GM12801 (cell line): ENCODE measurements around the gene LSS.

Experiments used
- CTCF ChIP-seq: IDR thresholded peaks from one replicate; pipeline ENCODE4 v1.5.1; 2011; ENCODE audit warnings: control low read depth; ENCODE audit not compliant: insufficient read length; ENCODE audit errors: extremely low read depth

Gene LSS

DNA sequence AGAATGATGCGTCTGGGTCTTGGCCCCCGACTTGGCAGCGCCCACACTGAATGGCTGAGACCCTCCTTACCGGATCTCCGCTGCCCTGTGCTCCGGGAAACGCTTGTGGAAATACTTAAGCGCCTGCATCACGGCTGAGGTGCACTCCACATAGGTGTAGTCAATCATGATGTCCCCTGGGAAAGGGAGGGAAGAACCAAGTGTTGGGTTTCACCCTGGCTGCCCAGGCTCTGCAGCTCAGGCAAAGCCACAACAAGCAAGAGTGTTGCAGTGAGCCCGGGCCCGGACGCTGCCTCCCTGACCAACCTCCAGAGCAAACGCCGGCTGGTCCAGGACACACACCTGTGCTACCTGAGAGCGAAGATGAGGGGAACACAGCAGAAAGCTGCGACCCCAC, 22.8 kb downstream of the LSS start:
- no peak for TF ChIP-seq CTCF

- TF ChIP-seq CTCF, result no peak
Measured at GRCh38 chr21:46205166-46205565, 23.4 kb downstream of the LSS start.

GRCh38 chr21:46203203-46203600, 25.4 kb downstream of the LSS start:
- no peak for TF ChIP-seq CTCF

GRCh38 chr21:46202592-46203202, 25.9 kb downstream of the LSS start:
- TF ChIP-seq CTCF, result no peak

DNA sequence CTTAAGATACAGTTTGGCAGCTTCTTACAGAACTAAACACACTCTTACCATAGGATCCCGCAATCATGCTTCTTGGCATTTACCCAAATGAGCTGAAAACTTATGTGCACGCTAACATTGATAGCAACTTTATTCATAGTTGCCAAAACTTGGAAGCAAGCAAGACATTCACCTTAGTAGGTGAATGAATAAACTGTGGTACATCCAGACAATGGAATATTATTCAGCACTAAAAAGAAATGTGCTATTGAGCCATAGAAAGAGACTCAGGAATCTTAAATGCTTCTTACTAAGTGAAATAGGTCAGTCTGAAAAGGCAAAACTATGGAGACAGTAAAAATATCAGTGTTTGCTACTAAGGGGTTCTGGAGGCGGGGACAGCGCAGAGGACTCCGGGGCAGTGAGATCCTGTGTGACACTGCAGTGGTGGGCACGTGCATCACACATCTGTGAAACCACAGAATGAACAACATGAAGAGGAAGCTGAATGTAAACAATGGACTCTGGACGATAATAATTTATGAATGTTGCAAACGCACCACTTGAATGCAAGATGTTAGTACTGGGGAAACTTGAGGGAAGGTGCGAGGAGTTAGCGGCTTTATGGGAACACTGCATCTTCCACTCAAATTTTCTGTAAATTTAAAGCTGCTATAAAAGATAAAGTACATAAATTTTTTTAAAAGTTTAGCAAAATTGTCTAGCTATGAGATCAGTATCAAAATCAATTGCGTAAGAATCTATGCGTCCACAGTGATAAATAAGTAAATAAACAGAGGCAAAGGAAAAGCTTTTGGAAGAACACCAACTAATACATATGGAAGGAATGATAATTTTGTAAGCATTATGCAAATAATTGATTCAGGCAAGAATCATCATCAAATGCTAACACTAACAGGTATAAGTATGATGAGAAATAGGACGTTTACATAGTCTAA, 28.9 kb downstream of the LSS start:
- no peak for TF ChIP-seq CTCF

DNA sequence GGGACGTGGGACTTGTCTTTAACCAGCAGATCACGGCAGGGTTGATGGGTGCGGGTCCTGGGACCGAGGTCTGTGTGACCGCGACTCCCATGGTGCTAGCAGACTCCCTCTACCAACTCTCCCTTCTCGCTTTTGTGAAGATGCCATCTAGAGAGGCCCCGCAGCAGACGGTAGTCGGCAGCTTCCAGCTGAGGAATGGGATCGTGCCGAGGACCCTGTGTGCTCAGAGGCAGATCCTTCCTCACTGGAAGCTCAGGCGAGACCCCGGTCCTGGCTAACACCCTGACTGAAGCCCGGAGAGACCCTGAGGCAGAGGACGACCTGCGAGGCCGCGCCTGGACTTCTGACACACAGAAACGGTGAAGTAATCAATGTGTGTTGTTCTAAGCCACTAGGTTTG, 31.8 kb downstream of the LSS start:
- no peak for TF ChIP-seq CTCF

DNA sequence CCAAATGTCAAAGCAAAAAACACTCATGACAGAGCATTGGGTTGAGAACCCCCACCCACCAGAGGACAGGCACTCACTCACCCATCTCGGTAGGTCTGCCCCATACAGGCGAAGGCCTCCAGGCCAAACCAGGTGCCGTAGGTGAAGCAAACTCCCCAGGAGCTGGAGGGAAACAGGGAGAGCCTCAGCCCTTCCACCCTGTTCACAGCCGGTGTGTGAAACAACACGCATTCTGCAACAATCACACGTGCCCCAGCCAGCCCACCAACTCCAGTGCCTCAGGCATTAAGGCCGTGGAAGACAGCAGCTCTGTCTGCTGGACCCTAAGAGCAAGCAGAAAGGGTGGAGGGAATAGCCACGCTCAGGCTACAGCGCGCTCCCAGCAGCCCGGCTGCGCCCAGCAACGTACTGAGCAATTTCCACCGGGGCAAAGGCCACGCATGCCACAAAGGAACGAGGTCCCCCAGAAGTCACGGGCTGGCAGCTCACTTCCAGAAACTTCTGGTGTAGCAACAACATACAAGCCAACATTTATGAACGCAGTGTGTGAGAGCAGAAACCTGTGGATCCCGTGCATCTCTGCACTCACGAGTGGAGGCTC, 32.9 kb downstream of the LSS start:
- TF ChIP-seq CTCF, result no peak
